GM23248 (cell line): ENCODE results near the gene ULK4.

Source experiments
- EZH2 ChIP-seq: fragments of 200-600 bp; sonication (generic); IDR thresholded peaks from 2 replicates; pipeline ENCODE4 v1.6.1; 2018; ENCODE audit warnings: antibody characterized with exemption, mild to moderate bottlenecking; ENCODE audit not compliant: insufficient read depth, poor library complexity, severe bottlenecking
- EZH2phosphoT487 ChIP-seq: fragments of 200-600 bp; sonication (generic); IDR thresholded peaks from 2 replicates; pipeline ENCODE4 v1.6.1; 2018; ENCODE audit warnings: antibody characterized with exemption, moderate library complexity, mild to moderate bottlenecking, low read depth; ENCODE audit not compliant: insufficient read depth

- TF ChIP-seq EZH2 (no peak), EZH2phosphoT487 (no peak)
Measured at GRCh38 chr3:41317718-41318117, 644.2 kb downstream of the ULK4 start.
